Mesenchymal stem cell (in vitro differentiated cells and primary cell): ENCODE measurements around the gene PPCS.

Source experiments
- DNase-seq: peaks from one replicate; pipeline ENCODE4 v3.0.0-alpha.2; 2013
- H2AFZ ChIP-seq: one replicate; pipeline ENCODE4 v1.6.1; 2013; ENCODE audit warnings: low read depth, mild to moderate bottlenecking, control low read depth, inconsistent platforms, low read length, moderate library complexity
- H2AK5ac ChIP-seq: 2 replicates; pipeline ENCODE4 v1.6.1; 2013; ENCODE audit warnings: low read length, moderate library complexity, mild to moderate bottlenecking, inconsistent platforms; ENCODE audit not compliant: severe bottlenecking
- H2BK120ac ChIP-seq: one replicate; pipeline ENCODE4 v1.6.1; 2013; ENCODE audit warnings: low read depth, mild to moderate bottlenecking, inconsistent platforms, low read length, moderate library complexity
- H2BK12ac ChIP-seq, 2 experiments: one replicate each; pipeline ENCODE4 v1.6.1; 2013; ENCODE audit warnings: inconsistent platforms in 2 of 2, low read length in 2 of 2, mild to moderate bottlenecking in 2 of 2, moderate library complexity in 2 of 2, control low read depth in 1 of 2
- H2BK15ac ChIP-seq: one replicate; pipeline ENCODE4 v1.6.1; 2013; ENCODE audit warnings: mild to moderate bottlenecking, low read depth, inconsistent platforms; ENCODE audit not compliant: poor library complexity, severe bottlenecking
- H2BK5ac ChIP-seq: 2 replicates; pipeline ENCODE4 v1.6.1; 2013; ENCODE audit warnings: low read depth, mild to moderate bottlenecking, low read length, control low read depth, inconsistent platforms; ENCODE audit not compliant: poor library complexity, severe bottlenecking
- H3K14ac ChIP-seq, 2 experiments: one replicate each; pipeline ENCODE4 v1.6.1; 2013; ENCODE audit warnings: inconsistent platforms in 2 of 2, low read length in 2 of 2, control low read depth in 1 of 2, mild to moderate bottlenecking in 1 of 2, moderate library complexity in 1 of 2
- H3K18ac ChIP-seq, 2 experiments: one replicate each; pipeline ENCODE4 v1.6.1; 2013; ENCODE audit warnings: inconsistent platforms in 2 of 2, low read length in 2 of 2, control low read depth in 1 of 2, low read depth in 1 of 2, mild to moderate bottlenecking in 1 of 2
- H3K23ac ChIP-seq, 2 experiments: one replicate each; pipeline ENCODE4 v1.6.1; 2013; ENCODE audit warnings: inconsistent platforms in 2 of 2, low read length in 2 of 2, mild to moderate bottlenecking in 2 of 2, moderate library complexity in 2 of 2, control low read depth in 1 of 2
- H3K27ac ChIP-seq: 2 replicates; pipeline ENCODE4 v1.5.1; 2013; ENCODE audit warnings: mild to moderate bottlenecking, moderate library complexity, low read length, control low read depth, inconsistent platforms; ENCODE audit not compliant: poor library complexity, severe bottlenecking
- H3K27me3 ChIP-seq, 2 experiments: 2 replicates each; pipeline versions ENCODE4 v1.6.1 to v1.7.0; 2013; ENCODE audit warnings: low read length in 2 of 2, mild to moderate bottlenecking in 2 of 2, moderate library complexity in 2 of 2, control low read depth in 1 of 2, inconsistent platforms in 1 of 2; ENCODE audit not compliant: control insufficient read depth in 1 of 2, insufficient read depth in 1 of 2
- H3K36me3 ChIP-seq, 2 experiments: 2 replicates each; pipeline versions ENCODE4 v1.6.1 to v1.7.0; 2013; ENCODE audit warnings: low read length in 2 of 2, control low read depth in 1 of 2, inconsistent platforms in 1 of 2, low read depth in 1 of 2, mild to moderate bottlenecking in 1 of 2; ENCODE audit not compliant: insufficient read depth in 2 of 2, control insufficient read depth in 1 of 2
- H3K4ac ChIP-seq, 2 experiments: one replicate each; pipeline ENCODE4 v1.6.1; 2013; ENCODE audit warnings: inconsistent platforms in 2 of 2, low read length in 2 of 2, mild to moderate bottlenecking in 2 of 2, moderate library complexity in 2 of 2, control low read depth in 1 of 2, low read depth in 1 of 2
- H3K4me1 ChIP-seq: 2 replicates; pipeline ENCODE4 v1.6.1; 2013; ENCODE audit warnings: low read depth, low read length, control low read depth; ENCODE audit not compliant: control insufficient read depth, insufficient read depth
- H3K4me2 ChIP-seq: 2 replicates; pipeline ENCODE4 v1.6.1; 2013; ENCODE audit warnings: low read length, mild to moderate bottlenecking, inconsistent platforms; ENCODE audit not compliant: poor library complexity, severe bottlenecking
- H3K4me3 ChIP-seq, 2 experiments: 2 replicates each; pipeline versions ENCODE4 v1.5.1 to v1.7.0; 2013; ENCODE audit warnings: low read length in 2 of 2, mild to moderate bottlenecking in 2 of 2, control low read depth in 1 of 2, low read depth in 1 of 2; ENCODE audit not compliant: insufficient read depth in 1 of 2
- H3K79me1 ChIP-seq: replicated peaks from 2 replicates; pipeline ENCODE4 v1.6.1; 2013; ENCODE audit warnings: mild to moderate bottlenecking, control low read depth, low read length, inconsistent platforms; ENCODE audit not compliant: poor library complexity, severe bottlenecking
- H3K9ac ChIP-seq: 2 replicates; pipeline ENCODE4 v1.7.0; 2013; ENCODE audit warnings: mild to moderate bottlenecking, low read length, moderate library complexity
- H3K9me3 ChIP-seq: 2 replicates; pipeline ENCODE4 v1.7.0; 2013; ENCODE audit warnings: mild to moderate bottlenecking, low read length; ENCODE audit not compliant: control insufficient read depth
- H4K8ac ChIP-seq: one replicate; pipeline ENCODE4 v1.6.1; 2013; ENCODE audit warnings: inconsistent platforms, mild to moderate bottlenecking, low read length, moderate library complexity
- H4K91ac ChIP-seq: one replicate; pipeline ENCODE4 v1.6.1; 2013; ENCODE audit warnings: mild to moderate bottlenecking, low read length, inconsistent platforms
- WGBS: methylation state at CpG from one replicate; pipeline ENCODE4 v1.1.7; 2013; ENCODE audit warnings: mixed read lengths; 5-methylcytosine and 5-hydroxymethylcytosine counted together

Gene PPCS

GRCh38 chr1:42433369-42433768, 23.0 kb upstream of the PPCS start:
- Histone ChIP-seq H2BK5ac (no peak overlapping the region), H2AK5ac (no peak overlapping the region), H3K27ac (no peak overlapping the region), H3K9ac (no peak overlapping the region), H4K91ac (no peak overlapping the region), H4K8ac (no peak overlapping the region), H2BK120ac (no peak overlapping the region), H2BK15ac (no peak overlapping the region), H3K4me3 (no peak overlapping the region), H3K27me3 (no peaks in the 10 kb centered on the region), H3K9me3 (no peaks in the 10 kb centered on the region), H3K36me3 (no peaks in the 10 kb centered on the region), H3K4me2 (no peak overlapping the region), H3K23ac (no peak overlapping the region), H3K14ac (no peak overlapping the region), H3K4me1 (no peaks in the 10 kb centered on the region), H3K18ac (no peak overlapping the region), H3K79me1 (no peaks in the 10 kb centered on the region), H2AFZ (no peak overlapping the region), H3K4ac (no peak overlapping the region), H2BK12ac (no peak overlapping the region)
- DNase-seq = no peak
- WGBS = 99% methylated on average over 5 of the region's 6 CpGs

GRCh38 chr1:42434340-42434739, 22.0 kb upstream of the PPCS start:
- Histone ChIP-seq H4K8ac (no peak overlapping the region), H3K36me3 (no peaks in the 10 kb centered on the region), H3K4me2 (no peak overlapping the region), H3K23ac (no peak overlapping the region), H2AK5ac (no peak overlapping the region), H3K9ac (no peak overlapping the region), H3K79me1 (no peaks in the 10 kb centered on the region), H3K4me3 (no peak overlapping the region), H3K9me3 (no peaks in the 10 kb centered on the region), H3K14ac (no peak overlapping the region), H2BK12ac (no peak overlapping the region), H2BK5ac (no peak overlapping the region), H3K4ac (no peak overlapping the region), H3K27ac (no peak overlapping the region), H3K27me3 (no peaks in the 10 kb centered on the region), H4K91ac (no peak overlapping the region), H2BK120ac (no peak overlapping the region), H2AFZ (no peak overlapping the region), H3K4me1 (no peaks in the 10 kb centered on the region), H3K18ac (no peak overlapping the region), H2BK15ac (no peak overlapping the region)
- no peak for DNase-seq
- 64% methylated on average over 4 of the region's 4 CpGs for WGBS

GRCh38 chr1:42439940-42440339, 16.4 kb upstream of the PPCS start:
- 44% methylated on average over 2 of the region's 2 CpGs for WGBS
- Histone ChIP-seq H2AFZ (no peak overlapping the region), H3K9me3 (no peaks in the 10 kb centered on the region), H3K4ac (no peak overlapping the region), H2BK15ac (no peak overlapping the region), H3K4me3 (no peak overlapping the region), H3K18ac (no peak overlapping the region), H2BK120ac (no peak overlapping the region), H3K27ac (no peak overlapping the region), H3K14ac (no peak overlapping the region), H3K4me1 (peaks cover 1% of the 10 kb centered on the region), H2BK12ac (no peak overlapping the region), H3K23ac (no peak overlapping the region), H3K36me3 (no peaks in the 10 kb centered on the region), H2BK5ac (no peak overlapping the region), H3K27me3 (no peaks in the 10 kb centered on the region), H3K79me1 (no peaks in the 10 kb centered on the region), H3K4me2 (no peak overlapping the region), H4K8ac (no peak overlapping the region), H3K9ac (no peak overlapping the region), H2AK5ac (no peak overlapping the region), H4K91ac (no peak overlapping the region)
- DNase-seq = no peak

DNA sequence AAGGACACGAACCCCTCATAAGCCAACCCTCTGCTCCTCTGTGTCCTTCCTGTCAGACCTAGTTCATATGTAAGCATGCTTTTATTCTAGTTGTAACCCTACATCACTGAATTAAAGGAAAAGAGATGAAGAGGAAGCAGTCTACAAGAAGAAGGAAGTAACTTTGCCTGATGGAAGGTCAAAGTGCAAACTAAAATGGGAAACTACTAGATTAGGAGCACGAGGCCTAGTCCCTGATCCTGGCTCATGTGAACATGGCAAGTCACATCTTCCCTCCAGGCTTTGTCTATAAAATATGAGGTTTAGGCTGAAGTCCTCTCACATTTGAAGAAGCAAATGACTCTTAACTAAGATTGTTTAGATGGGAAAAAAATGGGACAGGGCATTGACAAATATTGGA, 13.7 kb upstream of the PPCS start:
- Histone ChIP-seq H4K8ac (no peak overlapping the region), H3K9ac (no peak overlapping the region), H2AK5ac (no peak overlapping the region), H3K27ac (no peak overlapping the region), H3K23ac (no peak overlapping the region), H3K4me2 (no peak overlapping the region), H3K14ac (no peak overlapping the region), H2BK15ac (no peak overlapping the region), H2AFZ (no peak overlapping the region), H3K4me3 (no peak overlapping the region), H4K91ac (no peak overlapping the region), H2BK120ac (no peak overlapping the region), H2BK12ac (no peak overlapping the region), H3K9me3 (no peaks in the 10 kb centered on the region), H3K79me1 (no peaks in the 10 kb centered on the region), H2BK5ac (no peak overlapping the region), H3K27me3 (no peaks in the 10 kb centered on the region), H3K4me1 (peaks cover 1% of the 10 kb centered on the region), H3K18ac (no peak overlapping the region), H3K4ac (no peak overlapping the region), H3K36me3 (no peaks in the 10 kb centered on the region)
- 60% methylated on average over 1 of the region's 2 CpGs for WGBS
- no peak for DNase-seq
